Stimulated activated naive CD4-positive, alpha-beta T cell treated with Interleukin-2 at 50 U/mL for 16 hours (primary cell): ENCODE data around the gene PPP2R3B.
"Not testable (repeated sequence)": the region's sequence is repeated elsewhere in the genome, so short reads cannot be mapped to it uniquely, and the experiment has no call there.

ENCODE experiments used
- DNase-seq: peaks from one replicate; lab custom pipeline; 2025; lab: John Stamatoyannopoulos, UW

The PPP2R3B gene

DNA sequence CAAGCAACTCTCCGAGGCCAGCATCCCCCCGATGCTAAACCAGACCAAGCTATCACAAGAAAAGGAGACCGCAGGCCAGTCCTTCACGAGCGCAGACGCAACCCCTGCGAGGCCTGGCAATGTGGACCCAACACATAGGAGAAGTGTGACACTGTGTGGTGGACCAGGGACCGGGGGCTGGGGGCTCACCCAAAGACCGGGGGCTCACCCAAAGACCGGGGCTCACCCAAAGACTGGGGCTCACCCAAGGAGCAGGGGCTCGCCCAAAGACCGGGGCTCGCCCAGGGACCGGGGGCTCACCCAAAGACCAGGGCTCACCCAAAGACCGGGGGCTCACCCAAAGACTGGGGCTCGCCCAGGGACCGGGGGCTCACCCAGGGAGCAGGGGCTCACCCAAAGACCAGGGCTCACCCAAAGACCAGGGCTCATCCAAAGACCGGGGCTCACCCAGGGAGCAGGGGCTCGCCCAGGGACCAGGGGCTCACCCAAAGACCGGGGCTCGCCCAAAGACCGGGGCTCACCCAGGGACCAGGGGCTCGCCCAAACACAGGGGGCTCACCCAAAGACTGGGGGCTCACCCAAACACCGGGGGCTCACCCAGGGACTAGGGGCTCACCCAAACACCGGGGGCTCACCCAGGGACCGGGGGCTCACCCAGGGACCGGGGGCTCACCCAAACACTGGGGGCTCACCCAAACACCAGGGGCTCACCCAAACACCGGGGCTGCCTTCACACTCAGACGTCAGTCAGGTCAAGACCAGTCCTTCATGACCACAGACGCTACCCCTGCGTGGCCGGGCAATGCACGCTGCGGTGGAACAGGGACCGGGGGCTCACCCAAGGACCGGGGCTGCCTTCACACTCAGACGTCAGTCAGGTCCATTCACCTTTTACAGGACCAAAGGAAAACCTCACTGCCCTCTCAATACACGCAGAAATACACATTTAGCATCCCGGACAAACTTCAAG lies 32.9 kb downstream of the PPP2R3B start:
- DNase-seq = no peak

- DNase-seq = no peak
Observed at GRCh38 chrX:352582-353314, 34.0 kb downstream of the PPP2R3B start.

DNA sequence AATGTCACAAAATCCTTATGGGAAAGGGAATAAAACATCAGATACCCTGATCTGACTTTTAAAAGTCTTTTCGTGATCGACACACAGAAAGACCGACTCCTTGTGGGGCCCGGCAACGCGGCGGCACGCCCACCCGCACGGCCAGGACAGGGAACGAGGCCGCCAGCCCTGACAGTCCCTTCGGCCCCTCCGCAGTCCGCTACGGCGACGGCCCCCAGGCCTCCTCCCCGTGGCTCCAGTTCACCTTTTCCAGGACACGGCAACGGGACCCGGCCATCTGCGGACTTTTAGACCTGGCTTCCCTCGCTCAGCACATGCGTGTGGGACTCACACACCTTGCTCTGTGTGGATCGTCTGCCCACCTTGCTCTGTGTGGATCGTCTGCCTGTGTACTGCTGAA lies 34.5 kb downstream of the PPP2R3B start:
- DNase-seq = no peak

GRCh38 chrX:351736-352135 lies 35.0 kb downstream of the PPP2R3B start:
- DNase-seq = no peak

- DNase-seq = not testable (repeated sequence)
Observed at GRCh38 chrX:351324-351641, 35.4 kb downstream of the PPP2R3B start.

DNA sequence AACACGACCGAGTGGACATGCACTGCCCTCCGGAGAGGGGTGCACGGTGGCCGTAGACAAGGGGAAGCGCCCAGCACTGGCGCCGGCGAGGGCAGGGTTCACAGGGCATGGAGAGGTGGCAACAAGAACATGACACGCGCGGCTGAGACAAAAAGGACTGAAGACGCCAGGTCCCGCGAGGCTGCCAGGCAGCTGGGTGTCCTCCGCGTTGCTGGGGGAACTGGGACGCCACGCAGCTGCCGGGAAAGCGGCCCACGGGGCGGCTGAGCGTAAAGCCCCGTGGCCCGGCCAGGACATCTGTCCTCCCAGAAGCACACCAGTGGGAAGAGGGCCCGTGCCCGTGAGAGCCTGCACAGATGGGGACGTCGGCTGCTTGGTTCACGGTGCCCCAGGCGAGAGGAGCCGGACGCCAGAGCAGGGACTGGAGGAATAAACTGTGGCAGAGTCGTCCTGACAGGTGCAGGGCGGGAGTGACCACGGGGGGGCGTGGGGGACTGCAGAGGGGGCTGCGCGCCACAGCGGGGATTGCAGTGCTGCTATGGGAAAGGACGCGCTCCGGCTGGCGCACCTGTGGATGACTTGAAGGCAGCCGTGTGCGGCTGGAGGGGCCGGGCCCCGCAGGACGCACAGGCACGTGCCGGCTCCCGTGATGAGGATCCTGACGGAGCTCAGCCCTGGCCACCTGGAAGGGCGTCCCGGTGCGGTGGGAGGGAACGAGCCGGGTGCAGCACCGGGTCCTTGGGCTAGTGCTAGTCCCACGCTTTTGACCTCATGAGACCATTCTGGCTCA lies 36.0 kb downstream of the PPP2R3B start:
- DNase-seq = no peak

DNA sequence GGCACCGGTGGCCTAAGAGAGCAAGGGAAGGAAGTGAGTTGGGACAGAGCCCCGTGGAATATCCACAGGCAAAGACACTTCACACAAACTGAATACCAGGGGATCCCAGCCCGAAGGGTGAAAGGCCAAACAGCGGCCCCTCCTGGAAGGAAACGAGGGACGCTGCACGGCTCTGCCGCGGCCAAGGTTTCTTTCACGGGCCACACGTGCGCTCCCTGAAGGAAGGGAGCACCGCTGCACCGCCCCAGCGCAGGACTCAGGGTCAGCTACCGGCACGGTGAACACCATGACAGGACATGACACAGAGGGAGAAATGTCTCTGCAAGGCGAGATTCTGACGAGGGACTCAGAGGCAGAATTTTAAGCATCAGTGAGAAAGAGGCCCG lies 36.6 kb downstream of the PPP2R3B start:
- no peak for DNase-seq

DNA sequence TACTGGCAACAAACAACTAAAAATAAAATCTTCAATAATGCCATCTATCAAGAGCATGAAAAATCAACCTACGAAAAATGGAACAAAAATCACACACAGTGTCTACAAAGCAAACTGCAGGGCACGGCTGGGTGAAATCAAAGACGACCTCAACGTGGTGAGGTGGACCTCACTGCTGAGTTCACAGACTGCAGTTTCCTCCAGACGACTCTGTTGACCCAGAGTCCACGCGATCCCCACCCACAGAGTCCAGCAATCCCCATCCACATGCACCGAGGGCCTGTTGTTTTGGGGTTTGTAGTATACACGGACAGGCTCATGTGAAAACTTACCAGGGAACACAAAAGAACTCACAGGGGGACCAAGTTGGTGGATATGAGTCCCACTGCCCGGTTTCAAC lies 37.0 kb downstream of the PPP2R3B start:
- no peak for DNase-seq

DNA sequence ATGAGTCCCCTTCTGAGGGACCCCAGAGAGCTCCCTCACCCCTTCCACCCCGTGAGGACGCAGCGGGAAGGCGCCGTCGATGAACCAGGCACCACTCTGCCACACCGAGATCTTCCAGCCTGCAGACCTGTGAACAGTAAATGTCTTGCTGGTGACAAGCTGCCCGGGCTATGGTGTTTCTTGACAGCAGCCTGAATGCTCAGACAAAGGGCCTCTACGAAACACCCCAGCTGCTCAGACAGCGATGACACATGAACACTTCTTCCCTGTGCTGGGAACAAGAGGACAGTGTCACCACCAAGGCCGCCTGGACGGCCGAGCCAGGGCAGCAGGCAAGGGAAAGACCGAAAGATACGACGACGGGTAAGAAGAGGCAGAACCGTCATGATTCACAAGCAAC lies 37.5 kb downstream of the PPP2R3B start:
- DNase-seq = no peak

DNA sequence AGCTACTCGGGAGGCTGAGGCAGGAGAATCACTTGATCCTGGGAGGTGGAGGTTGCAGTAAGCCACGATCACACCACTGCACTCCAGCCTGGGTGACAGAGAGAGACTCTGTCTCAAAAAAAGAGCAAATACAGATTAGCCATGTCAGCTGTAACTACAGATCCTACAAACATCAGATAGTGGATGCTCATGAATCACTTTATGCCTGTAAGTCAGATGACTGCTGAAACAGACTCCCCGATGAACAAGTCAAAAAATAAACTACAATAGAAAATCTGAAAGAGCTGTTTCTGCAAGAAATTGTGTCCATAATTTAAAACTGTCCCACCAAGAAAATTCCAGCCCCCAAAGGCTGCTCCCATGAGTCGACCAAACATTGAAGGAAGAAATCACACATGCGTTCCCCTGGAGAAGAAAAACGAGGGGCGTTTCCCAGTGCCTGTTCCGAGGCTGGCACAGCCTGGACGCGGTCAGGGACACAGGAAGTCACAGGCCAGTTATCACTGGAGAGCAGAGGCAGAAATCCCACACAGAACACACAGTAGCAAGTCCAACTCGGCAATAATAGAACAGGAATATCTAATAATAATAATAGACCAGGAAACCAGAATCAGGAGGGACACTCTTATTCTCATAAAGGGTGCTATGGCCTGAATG lies 38.1 kb downstream of the PPP2R3B start:
- DNase-seq = no peak

DNA sequence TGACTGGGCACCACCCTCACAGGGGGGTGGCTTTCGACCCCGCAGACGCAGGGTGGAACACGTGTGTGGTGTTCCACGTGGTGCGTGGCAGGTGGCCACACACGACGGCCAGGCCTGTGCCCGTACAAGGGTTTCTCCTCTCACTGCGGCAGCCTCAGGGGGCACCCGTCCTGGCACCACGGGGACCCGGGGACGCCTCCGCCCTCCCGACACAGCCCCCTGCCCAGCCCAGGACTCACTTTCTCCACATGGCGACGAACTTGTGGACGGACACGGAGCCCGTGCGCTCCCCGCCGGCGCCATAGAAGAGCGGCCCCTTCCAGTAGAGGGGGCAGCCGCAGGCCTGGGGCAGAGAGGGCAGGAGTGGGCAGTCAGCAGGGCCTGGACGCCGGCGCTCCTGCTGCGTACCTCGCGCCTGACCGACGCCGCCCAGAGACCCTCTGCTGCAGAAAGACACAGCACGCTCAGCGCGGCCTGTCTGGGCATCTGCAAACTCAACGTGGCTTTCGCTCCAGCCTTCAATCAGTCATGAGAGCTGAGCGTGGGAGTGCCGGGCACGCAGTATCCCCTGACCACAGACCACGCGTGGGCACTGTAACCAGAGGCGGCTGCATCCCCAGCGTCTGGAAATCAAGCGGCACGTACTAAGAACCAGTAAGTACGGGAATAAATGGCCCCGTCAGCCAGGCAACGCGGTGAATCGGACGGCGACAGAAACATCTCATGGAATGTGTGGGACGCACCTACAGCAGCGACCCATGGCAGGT lies 39.2 kb downstream of the PPP2R3B start:
- DNase-seq = no peak

GRCh38 chrX:346034-346813 lies 40.5 kb downstream of the PPP2R3B start:
- no peak for DNase-seq

DNA sequence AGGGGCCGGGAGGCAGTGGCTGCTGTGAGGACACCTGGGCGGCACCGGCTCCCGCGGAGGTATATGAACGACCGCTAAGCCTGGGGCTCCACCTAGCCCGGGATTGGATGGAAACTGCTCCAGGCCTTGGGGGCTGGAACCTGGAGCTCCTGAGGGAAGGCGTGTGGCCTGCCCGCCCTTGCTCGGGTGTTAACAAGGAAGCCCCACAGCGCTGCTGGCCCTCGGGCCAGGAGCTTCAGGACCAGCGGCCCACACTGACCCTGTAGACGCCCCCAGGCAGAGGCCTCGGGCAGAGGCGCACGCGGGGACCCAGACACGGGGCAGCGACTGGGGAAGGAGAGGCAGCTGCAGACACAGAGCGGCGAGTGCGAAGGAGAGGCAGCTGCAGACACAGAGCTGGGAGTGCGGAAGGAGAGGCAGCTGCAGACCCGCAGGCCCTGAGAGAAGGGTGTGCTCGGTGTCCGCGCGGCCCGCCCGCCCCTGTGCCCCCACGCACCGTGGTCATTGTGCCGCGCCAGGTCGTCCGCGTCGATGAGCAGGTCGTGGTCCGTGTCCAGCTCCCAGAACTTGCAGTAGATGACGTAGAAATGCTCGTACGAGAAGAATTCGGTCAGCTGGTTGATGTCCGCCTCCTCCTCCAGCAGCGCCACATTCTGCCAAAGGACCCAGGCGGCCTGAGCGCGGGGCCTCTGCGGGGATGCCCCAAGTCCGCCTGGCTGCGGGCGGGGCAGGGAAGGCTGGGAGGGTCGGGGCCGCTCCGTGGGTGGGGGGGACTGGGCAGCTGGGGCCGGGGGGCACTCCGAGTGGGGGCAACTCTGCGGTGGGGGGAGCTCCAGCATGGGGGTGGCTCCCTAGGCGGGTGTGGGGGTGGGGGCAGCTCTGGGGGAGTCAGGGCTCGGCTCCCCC lies 41.4 kb downstream of the PPP2R3B start:
- DNase-seq = no peak

DNA sequence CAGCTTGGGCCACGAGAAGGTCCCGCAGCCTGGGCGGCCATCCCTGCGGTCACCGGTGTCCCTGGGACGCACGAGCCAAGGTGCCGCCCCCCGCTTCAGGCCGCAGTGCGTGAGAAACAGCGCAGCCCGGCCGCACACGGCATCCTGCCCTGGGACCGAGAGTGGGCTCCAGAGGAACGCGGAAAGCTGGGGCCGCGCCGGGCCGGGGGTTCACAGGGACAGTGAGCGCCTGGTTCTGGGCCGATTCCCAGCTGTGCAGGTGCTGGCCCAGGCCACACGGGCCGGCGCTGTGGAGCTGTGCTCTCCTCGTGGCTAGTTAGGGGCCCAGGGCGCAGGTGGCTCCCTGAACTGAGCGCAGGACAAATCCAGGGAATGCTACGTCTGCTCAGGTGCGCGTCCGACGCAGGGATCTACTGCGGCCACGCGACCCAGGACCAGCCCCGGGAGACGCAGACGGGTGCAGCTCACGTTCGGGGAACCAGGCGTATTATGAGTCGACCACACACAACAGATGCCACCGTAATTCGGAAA lies 42.3 kb downstream of the PPP2R3B start:
- DNase-seq = no peak

- no peak for DNase-seq
Observed at GRCh38 chrX:341541-342101, 45.1 kb downstream of the PPP2R3B start.

DNA sequence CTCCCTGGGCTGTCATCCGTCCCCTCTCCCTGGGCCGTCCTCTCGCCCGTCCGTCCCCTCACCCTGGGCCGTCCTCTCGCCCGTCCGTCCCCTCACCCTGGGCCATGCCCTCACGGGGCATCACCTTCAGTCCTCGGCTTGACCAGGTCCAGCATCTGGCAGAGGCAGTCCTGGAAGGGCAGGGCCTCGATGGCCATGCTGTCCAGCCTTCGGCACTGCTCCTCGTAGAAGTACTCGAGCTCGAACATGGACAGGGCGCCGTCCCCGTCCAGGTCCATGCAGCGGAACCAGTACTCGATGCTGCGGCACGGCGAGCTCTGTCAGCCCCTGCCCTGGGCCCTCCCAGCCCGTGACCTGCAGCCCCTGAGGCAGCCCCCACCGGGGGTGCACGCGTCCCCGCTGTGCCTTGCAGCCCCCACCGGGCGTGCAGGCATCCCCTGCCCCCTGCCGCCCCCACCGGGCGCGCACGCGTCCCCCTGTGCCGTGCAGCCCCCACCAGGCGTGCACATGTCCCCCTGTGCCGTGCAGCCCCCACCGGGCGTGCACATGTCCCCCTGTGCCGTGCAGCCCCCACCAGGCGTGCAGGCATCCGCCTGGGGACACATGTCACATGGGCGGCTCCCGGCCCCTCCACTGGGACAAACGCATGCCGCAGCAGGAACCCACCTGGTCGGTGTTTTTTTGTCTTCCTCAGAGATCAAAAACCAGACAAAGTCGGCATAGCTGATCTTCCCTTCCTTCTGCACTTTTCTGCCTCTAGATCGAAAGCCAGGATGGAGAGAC lies 45.9 kb downstream of the PPP2R3B start:
- DNase-seq = no peak

- DNase-seq = no peak
Observed at GRCh38 chrX:340121-340520, 46.6 kb downstream of the PPP2R3B start.

- DNase-seq = no peak
Observed at GRCh38 chrX:338836-339400, 47.8 kb downstream of the PPP2R3B start.
